Esophagus (tissue), 2 donors: ENCODE data around the gene PRUNE2. TPM values are rescaled to one million over a fixed set of nuclear protein-coding genes. Genes with fewer than 3 reads are reported as not detected.

Source experiments
- H3K27ac ChIP-seq, 2 donors: one replicate each; pipeline ENCODE4 v1.5.1; 2013; ENCODE audit warnings: low read depth in 2 of 2, mild to moderate bottlenecking in 2 of 2, inconsistent platforms in 1 of 2, low read length in 1 of 2, moderate library complexity in 1 of 2
- H3K27me3 ChIP-seq, 2 donors: one replicate each; pipeline ENCODE4 v1.6.1; 2013; ENCODE audit warnings: low read length in 2 of 2, control low read depth in 1 of 2, mild to moderate bottlenecking in 1 of 2; ENCODE audit not compliant: insufficient read depth in 2 of 2, control insufficient read depth in 1 of 2
- H3K36me3 ChIP-seq, 2 donors: one replicate each; pipeline ENCODE4 v1.6.1; 2013; ENCODE audit warnings: low read length in 1 of 2; ENCODE audit not compliant: control insufficient read depth in 2 of 2, insufficient read depth in 2 of 2
- H3K4me1 ChIP-seq, 2 donors: one replicate each; pipeline ENCODE4 v1.6.1; 2013; ENCODE audit warnings: low read length in 1 of 2; ENCODE audit not compliant: control insufficient read depth in 2 of 2, insufficient read depth in 2 of 2
- H3K4me3 ChIP-seq, 2 donors: one replicate each; pipeline ENCODE4 v1.5.1; 2013; ENCODE audit warnings: low read length in 2 of 2, mild to moderate bottlenecking in 2 of 2, low read depth in 1 of 2, moderate library complexity in 1 of 2
- H3K9me3 ChIP-seq, 2 donors: one replicate each; pipeline ENCODE4 v1.6.1; 2013; ENCODE audit warnings: mild to moderate bottlenecking in 2 of 2, low read depth in 1 of 2, low read length in 1 of 2, moderate library complexity in 1 of 2; ENCODE audit not compliant: control insufficient read depth in 2 of 2, insufficient read depth in 1 of 2
- WGBS, 2 donors: extraction: QIAGEN DNeasy Blood & Tissue Kit; methylation state at CpG; one replicate each; pipeline ENCODE4 v1.1.7; 2013; 5-methylcytosine and 5-hydroxymethylcytosine counted together
- polyA plus RNA-seq, 2 donors: library from polyadenylated mRNA; stranded (reverse); fragments of 200-250 nt; gene quantifications; one replicate each; pipeline ENCODE4 v1.2.3, GENCODE V29; 2013
- donor health status: healthy with polysubstance abuse.
- donor health status: Bipolar disorder and iron deficiency.

The PRUNE2 gene
- polyA plus RNA-seq, 2 donors, result 8.1 to 40.7 TPM

DNA sequence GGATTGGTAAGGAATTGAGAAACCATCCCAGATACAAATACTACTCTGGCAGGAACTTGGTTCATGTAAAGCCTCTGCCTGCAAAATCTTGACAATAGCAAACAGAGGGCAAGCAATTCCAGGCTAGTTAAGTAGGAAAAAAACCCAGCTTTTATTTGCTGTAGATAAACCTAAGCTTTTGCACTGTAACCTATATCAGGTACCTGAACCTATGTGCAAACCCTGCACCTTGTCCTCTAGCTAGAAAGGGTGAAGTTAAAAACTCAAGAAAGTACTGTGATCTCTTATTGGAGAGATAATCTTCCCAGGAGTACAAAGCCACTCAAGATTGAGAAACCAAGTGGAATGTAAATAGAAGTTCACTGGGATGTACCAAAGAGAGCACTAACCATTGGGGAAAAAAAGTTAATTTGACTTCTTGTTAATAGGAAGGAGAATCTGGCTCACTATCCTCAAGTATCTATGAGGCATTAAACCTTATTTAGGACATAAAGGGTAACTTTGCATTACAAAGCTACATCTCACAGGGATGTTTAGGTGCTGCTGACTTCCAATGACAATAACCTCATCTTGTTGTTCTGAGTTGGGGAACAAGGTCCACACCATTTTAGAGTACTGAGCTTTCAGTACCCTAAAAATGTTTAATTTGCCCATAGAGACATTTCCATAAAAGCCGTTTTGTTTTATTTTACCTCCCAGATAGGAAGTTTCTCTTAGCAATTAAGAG, 215.5 kb downstream of the PRUNE2 start:
- 63 to 86% methylated on average over 1 of the region's 1 CpG for WGBS, 2 donors
- no peaks in the 10 kb centered on the region for H3K9me3 ChIP-seq
- no peaks in the 10 kb centered on the region for H3K27me3 ChIP-seq
- H3K36me3 ChIP-seq, result no peaks in the 10 kb centered on the region
- H3K4me1 ChIP-seq, result peaks cover 0 to 3% of the 10 kb centered on the region in 2 donors
- H3K4me3 ChIP-seq, result no peak overlapping the region
- no peak overlapping the region for H3K27ac ChIP-seq

DNA sequence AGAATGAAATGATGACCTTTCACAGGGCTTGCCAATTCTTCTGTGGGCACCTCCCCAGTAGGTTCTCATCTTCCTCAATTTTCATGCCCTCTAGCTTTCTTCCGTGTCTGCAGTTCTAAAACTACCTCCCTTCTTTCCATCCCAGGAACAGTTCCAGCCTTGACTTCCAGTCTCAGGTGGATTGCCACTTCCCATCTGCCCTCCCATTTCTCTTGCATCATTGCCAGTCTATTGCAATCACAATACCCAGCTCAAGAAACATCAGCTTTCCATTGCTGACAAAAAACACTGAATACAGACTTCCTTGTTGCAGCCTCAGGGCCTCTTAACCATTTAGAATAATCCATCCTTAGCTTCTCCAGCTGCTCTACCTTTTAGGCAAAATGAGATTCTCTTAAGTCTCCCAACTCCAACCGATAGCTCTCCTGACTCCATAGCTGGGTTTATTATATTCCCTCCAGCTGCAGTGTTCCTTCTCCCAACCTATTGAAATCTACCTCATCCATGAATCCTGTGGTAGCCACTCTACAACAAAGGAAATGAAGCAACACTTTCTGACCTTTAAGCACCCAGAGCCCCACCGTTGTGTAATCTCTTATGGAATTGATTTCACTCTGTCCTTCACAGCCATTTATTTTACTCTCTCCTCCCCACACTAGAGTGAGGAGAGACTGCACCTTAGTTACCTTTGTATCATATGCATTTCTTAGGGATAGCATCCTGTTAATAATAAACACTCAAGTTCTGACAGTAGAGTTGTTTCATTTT, 217.3 kb downstream of the PRUNE2 start:
- H3K27ac ChIP-seq, result no peak overlapping the region
- WGBS, 2 donors, result 66 to 68% methylated on average over 3 of the region's 3 CpGs
- peaks cover 0 to 3% of the 10 kb centered on the region in 2 donors for H3K4me1 ChIP-seq
- no peaks in the 10 kb centered on the region for H3K27me3 ChIP-seq
- H3K9me3 ChIP-seq, result no peaks in the 10 kb centered on the region
- no peak overlapping the region for H3K4me3 ChIP-seq
- no peaks in the 10 kb centered on the region for H3K36me3 ChIP-seq

DNA sequence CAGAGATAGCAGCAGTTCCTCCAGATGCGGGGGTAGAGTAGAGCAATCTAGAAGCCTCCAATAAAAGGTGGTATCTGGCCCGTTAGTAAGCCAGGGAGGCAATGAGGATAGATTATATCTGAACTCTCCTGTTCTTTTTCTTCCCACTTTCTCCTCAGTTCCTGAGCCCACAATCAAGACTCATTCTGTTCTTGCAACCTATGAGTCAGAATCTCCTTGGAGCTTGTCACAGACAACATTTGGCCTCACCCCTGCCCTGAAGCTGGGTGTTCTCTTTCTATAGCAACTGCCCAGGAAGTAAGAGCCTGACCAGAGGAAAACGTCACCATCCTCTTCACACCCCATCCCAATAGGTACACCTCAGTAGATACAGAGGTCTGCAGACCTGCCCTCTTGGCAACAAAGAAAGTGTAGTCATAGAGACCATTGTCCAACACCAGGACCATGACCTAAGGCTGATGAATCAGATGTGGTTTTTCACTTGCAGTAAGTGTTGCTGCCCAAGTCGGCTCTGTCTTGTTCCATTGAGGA, 218.0 kb downstream of the PRUNE2 start:
- Histone ChIP-seq H3K27me3 (no peaks in the 10 kb centered on the region), H3K4me3 (no peak overlapping the region)
- 58 to 65% methylated on average over 4 of the region's 4 CpGs for WGBS, 2 donors

DNA sequence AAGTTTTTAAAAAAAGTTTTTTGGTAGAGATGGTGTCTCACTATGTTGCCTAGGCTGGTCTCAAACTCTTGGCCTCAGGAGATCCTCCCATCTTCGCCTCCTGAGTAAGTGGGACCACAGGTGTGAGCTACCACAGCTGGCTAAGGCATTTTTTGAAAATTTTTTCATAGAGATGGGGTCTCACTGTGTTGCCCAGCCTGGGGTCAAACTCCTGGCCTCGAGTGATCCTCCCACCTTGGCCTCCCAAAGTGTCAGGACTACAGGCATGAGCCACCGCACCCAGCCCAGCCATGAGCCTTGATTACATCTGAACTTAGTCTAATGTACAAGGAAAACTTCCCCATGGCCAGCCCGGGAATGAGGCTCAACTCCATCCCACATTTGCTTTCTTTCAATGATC, 219.2 kb downstream of the PRUNE2 start:
- H3K36me3 ChIP-seq, result no peaks in the 10 kb centered on the region
- H3K4me3 ChIP-seq, result no peak overlapping the region
- no peak overlapping the region for H3K27ac ChIP-seq
- H3K9me3 ChIP-seq, result no peaks in the 10 kb centered on the region
- peaks cover 0 to under 1% of the 10 kb centered on the region in 2 donors for H3K4me1 ChIP-seq
- no peaks in the 10 kb centered on the region for H3K27me3 ChIP-seq
- WGBS, 2 donors, result 64 to 67% methylated on average over 4 of the region's 4 CpGs

More for the DNA sequence above, 218.0 kb downstream of the PRUNE2 start:
- no peaks in the 10 kb centered on the region for H3K36me3 ChIP-seq
- no peaks in the 10 kb centered on the region for H3K9me3 ChIP-seq
- no peak overlapping the region for H3K27ac ChIP-seq
- peaks cover 0 to 3% of the 10 kb centered on the region in 2 donors for H3K4me1 ChIP-seq

DNA sequence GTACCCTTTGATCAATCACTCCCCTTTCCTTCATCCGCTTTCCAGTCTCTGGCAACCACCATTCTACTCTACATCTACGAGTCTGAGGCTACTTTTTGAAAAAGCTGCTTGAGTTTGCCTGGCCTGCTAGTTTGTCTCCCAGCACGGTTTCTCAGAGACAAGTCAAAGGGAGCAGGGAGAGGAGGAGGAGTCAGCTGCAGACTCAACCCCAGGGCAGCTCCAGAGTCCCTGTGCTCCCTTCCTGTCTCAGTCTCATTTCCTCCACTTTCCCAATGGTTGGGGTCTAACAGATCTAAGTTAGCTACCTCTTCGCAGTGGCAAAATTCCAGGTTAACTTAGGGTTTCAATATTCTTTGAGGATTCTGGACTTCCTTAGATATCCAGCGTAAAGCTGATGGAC, 221.7 kb downstream of the PRUNE2 start:
- no peaks in the 10 kb centered on the region for H3K27me3 ChIP-seq

DNA sequence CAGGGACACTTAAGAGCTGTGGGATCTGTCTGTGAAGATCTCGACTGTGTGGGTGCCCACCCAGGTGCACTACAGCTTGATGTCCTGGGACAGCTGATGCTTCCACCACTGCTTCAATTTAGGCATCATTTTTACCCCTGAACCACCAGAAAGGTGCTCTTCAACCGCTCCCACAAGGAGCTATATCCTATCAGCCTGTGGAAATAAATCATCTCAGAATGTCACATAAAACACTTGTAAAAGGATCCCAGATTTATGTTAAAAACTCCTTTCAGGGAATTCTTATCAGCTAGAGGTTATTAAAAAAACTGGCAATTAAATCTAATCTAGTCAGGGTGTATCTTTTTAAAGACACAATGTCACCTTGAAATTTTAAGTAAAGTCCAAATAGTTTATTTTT, 224.4 kb downstream of the PRUNE2 start:
- Histone ChIP-seq H3K36me3 (no peaks in the 10 kb centered on the region), H3K4me1 (no peaks in the 10 kb centered on the region), H3K27ac (no peak overlapping the region), H3K9me3 (no peaks in the 10 kb centered on the region), H3K4me3 (no peak overlapping the region), H3K27me3 (no peaks in the 10 kb centered on the region)
- whole genome bisulfite sequencing, 2 donors, result 69% methylated on average over 2 of the region's 2 CpGs

More for the DNA sequence above, 221.7 kb downstream of the PRUNE2 start:
- Histone ChIP-seq H3K27ac (no peak overlapping the region), H3K4me1 (no peaks in the 10 kb centered on the region), H3K9me3 (no peaks in the 10 kb centered on the region), H3K4me3 (no peak overlapping the region), H3K36me3 (no peaks in the 10 kb centered on the region)
- WGBS, 2 donors, result 68 to 71% methylated on average over 5 of the region's 5 CpGs

DNA sequence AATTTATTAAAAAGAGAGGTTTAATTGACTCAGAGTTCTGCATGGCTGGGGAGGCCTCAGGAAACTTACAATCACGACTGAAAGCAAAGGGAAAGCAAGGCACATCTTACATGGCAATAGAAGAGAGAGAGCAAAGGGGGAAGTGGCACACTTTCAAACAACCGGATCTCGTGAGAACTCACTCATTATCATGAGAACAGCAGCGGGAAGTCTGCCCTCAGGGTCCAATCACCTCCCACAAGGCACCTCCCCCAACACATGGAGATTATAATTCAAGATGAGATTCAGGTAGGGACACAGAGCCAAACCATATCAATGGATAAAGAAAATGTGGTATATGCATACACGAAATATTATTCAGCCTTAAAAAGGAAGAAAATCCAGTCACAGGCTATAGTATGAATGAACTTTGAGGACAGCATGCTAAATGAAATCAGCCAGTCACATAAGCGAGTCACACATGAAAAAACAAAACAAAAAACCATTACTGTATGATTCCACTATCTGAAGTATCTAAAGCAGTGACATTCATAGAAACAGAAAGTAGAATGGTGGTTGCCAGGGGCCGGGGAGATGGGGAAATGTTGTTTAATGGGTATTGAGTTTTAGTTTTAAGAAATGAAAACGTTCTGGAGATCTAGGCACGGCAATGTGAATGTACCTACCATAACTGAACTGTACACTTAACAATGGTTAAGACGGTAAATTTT, 225.0 kb downstream of the PRUNE2 start:
- Histone ChIP-seq H3K36me3 (no peaks in the 10 kb centered on the region), H3K4me1 (no peaks in the 10 kb centered on the region), H3K4me3 (no peak overlapping the region), H3K27me3 (no peaks in the 10 kb centered on the region), H3K27ac (no peak overlapping the region), H3K9me3 (no peaks in the 10 kb centered on the region)
- WGBS, 2 donors, result 85 to 86% methylated on average over 10 of the region's 10 CpGs

DNA sequence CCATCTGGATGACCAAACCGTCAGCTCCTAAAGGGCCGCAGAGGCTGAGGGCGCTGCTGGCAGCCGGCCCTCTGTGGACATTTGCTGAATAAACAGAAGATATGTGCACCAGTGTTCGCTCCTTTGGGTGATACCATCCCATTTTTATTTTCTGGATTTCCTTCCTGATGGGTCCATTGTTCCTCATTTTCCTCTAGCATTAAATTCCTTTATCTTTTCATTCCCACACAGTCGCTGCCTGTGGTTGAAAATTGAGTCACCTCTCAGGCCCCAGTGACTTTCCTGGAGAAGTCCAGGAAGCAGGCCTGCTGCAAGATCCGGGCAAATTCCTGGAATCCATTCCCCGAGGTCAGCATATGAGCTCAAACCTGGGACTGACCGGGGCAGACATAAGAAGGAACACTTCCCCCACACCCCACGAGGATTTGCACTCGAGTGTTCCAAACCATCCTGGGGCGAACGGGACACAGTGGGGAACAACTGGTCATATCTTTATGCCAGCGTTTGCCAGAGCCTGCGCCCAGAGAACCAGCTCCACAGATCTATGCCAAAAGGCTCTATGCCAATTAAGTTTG, 228.3 kb downstream of the PRUNE2 start:
- Histone ChIP-seq H3K27ac (no peak overlapping the region), H3K4me3 (no peak overlapping the region), H3K4me1 (no peaks in the 10 kb centered on the region), H3K27me3 (no peaks in the 10 kb centered on the region), H3K36me3 (no peaks in the 10 kb centered on the region), H3K9me3 (no peaks in the 10 kb centered on the region)
- 65% methylated on average over 14 to 15 of the region's 15 CpGs for WGBS, 2 donors

DNA sequence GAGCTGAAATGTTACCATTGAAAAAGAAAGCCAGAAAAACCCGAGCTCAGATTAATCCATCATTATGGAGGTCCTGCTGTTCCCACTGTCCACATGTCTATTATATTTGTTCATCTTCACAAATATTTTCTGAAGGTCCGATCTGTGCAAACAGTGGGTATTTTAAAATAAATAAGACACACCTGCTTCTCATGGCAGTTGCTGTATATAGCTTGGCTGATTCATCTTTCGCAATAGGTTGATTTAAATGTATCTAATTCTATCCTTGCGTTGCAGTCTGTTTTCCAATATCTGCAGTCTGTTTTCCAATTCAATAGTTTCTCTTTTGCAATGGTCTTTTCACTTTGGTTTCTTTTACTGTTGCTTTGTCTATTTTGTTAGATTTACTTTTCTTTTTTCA, 229.1 kb downstream of the PRUNE2 start:
- Histone ChIP-seq H3K36me3 (no peaks in the 10 kb centered on the region), H3K9me3 (no peaks in the 10 kb centered on the region), H3K4me1 (no peaks in the 10 kb centered on the region), H3K27ac (no peak overlapping the region), H3K27me3 (no peaks in the 10 kb centered on the region), H3K4me3 (no peak overlapping the region)
- WGBS, 2 donors, result 59 to 63% methylated on average over 4 of the region's 4 CpGs
